HCT116 (cell line): Measurements from ENCODE around the gene EMP2.

Experiments used
- ATF3 ChIP-seq: IDR thresholded peaks from 2 replicates; pipeline ENCODE4 v1.6.1; 2012
- CTCF ChIP-seq, 3 experiments: fragments of 200-600 bp in 1 of 3; sonication (generic) in 1 of 3; IDR thresholded peaks in 2 of 3; conservative IDR thresholded peaks in 1 of 3; 2 replicates each; pipeline ENCODE4 v1.5.1; 2012 to 2017; ENCODE audit warnings: low read depth in 2 of 3, low read length in 2 of 3, antibody characterized with exemption in 1 of 3, borderline replicate concordance in 1 of 3, control low read depth in 1 of 3, mild to moderate bottlenecking in 1 of 3, mixed read lengths in 1 of 3, mixed run types in 1 of 3, moderate library complexity in 1 of 3; ENCODE audit not compliant: insufficient read depth in 1 of 3
- EZH2 ChIP-seq: fragments of 200-600 bp; sonication (generic); IDR thresholded peaks from 2 replicates; pipeline ENCODE4 v1.6.1; 2017; ENCODE audit warnings: antibody characterized with exemption, mixed run types
- MAX ChIP-seq: IDR thresholded peaks from 2 replicates; pipeline ENCODE4 v1.6.1; 2012
- POLR2A ChIP-seq: IDR thresholded peaks from 2 replicates; pipeline ENCODE4 v1.7.0; 2011; ENCODE audit warnings: borderline replicate concordance; ENCODE audit not compliant: insufficient read depth, insufficient read length; ENCODE audit errors: extremely low read depth
- POLR2AphosphoS5 ChIP-seq: IDR thresholded peaks from 2 replicates; pipeline ENCODE4 v1.6.1; 2011; ENCODE audit warnings: mild to moderate bottlenecking, low read depth, low read length, moderate library complexity
- RAD21 ChIP-seq: IDR thresholded peaks from 2 replicates; pipeline ENCODE4 v1.6.1; 2012; ENCODE audit warnings: low read depth, mild to moderate bottlenecking
- ZBTB33 ChIP-seq: IDR thresholded peaks from 2 replicates; pipeline ENCODE4 v1.6.1; 2011; ENCODE audit warnings: mild to moderate bottlenecking, low read length, moderate library complexity; ENCODE audit not compliant: insufficient replicate concordance; ENCODE audit errors: extremely low read depth

GRCh38 chr16:10600782-10601443 lies 20.5 kb upstream of the EMP2 start:
- TF ChIP-seq POLR2AphosphoS5 (no peak), MAX (no peak), CTCF (IDR thresholded peaks at IDR 0.05 in 2 of 3, conservative IDR thresholded peaks at IDR 0.05 in 1 of 3; ENCODE audit: borderline replicate concordance in 1 of 3, insufficient read depth in 1 of 3, low read depth in 2 of 3, low read length in 2 of 3) (no peak), POLR2A (no peak), RAD21 (no peak), EZH2 (no peak), ATF3 (no peak), ZBTB33 (no peak)
